ENCODE data around the gene DNAJC30.

Gene DNAJC30

DNA sequence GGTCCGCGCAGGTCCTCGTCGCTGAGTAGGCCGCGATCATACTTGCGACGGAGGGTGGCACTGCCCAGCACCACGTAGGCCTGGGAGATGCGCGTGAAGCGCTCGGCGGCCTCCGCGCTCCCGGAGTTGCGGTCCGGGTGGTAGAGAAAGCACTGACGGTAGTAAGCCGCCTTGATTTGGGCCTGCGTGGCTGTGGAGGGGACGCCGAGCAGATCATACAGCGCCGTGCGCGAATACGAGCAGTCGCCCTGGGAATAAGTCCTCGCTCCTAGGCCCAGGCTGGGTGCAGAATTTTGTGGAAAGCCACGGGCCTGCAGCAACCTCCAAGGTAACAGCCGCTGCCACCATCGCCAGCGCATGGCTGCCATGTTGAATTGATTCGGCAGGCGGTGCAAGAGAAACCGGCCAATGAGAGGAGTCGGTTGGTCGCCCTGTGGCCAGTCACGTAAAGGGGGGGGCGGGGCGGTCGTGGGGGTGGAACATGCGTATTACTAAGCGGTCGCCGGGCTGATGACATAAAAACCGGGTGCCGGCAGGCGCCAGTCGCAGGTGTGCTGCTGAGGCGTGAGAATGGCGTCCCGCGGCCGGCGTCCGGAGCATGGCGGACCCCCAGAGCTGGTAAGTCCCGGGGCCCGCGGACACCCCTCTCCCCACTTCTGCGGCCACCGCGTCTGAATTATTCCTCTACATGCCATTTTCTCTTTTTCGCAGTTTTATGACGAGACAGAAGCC is at the start of gene DNAJC30, which contains the start of gene BUD23:
Gene DNAJC30, minus strand, starts transcription at position 398 of the 732 bp plus-strand sequence. Its CDS starts 30 bp downstream, at position 368.
Gene BUD23, plus strand, starts transcription at position 542 of the 732 bp plus-strand sequence. Its CDS starts 29 bp downstream, at position 571.
- DNase-seq (ENCODE audit: low read depth), result peak; percentile 85
- peak within 1 kb of the TSS; percentile 79 for H3K4me3 ChIP-seq (ENCODE audit: low read depth, low read length)
- TF ChIP-seq, protein P1, sequence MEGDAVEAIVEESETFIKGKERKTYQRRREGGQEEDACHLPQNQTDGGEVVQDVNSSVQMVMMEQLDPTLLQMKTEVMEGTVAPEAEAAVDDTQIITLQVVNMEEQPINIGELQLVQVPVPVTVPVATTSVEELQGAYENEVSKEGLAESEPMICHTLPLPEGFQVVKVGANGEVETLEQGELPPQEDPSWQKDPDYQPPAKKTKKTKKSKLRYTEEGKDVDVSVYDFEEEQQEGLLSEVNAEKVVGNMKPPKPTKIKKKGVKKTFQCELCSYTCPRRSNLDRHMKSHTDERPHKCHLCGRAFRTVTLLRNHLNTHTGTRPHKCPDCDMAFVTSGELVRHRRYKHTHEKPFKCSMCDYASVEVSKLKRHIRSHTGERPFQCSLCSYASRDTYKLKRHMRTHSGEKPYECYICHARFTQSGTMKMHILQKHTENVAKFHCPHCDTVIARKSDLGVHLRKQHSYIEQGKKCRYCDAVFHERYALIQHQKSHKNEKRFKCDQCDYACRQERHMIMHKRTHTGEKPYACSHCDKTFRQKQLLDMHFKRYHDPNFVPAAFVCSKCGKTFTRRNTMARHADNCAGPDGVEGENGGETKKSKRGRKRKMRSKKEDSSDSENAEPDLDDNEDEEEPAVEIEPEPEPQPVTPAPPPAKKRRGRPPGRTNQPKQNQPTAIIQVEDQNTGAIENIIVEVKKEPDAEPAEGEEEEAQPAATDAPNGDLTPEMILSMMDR (IDR thresholded peaks at IDR 0.05; ENCODE audit: control insufficient read depth, extremely low read depth, insufficient read depth), result no peak

DNA sequence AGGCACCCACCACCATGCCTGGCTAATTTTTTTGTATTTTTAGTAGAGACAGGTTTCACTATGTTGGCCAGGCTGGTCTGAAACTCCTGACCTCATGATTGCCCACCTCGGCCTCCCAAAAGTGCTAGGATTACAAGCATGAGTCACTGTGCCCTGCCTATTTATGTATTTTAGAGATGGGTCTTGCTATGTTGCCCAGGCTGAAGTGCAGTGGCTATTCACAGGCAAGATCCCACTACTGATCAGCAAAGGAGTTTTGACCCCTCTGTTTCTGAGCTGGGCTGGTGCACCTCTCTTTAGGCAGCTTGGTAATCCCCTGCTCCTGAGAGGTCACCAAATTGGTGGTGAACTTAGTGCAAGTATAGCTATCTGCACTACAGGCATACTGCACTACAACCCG is 49.1 kb upstream of the DNAJC30 start:
- DNase-seq (ENCODE audit: low read depth), result no peak
- H3K4me3 ChIP-seq (ENCODE audit: low read depth, low read length), result no peak overlapping the region
- TF ChIP-seq, protein P1 (IDR thresholded peaks at IDR 0.05; ENCODE audit: control insufficient read depth, extremely low read depth, insufficient read depth), result no peak

DNA sequence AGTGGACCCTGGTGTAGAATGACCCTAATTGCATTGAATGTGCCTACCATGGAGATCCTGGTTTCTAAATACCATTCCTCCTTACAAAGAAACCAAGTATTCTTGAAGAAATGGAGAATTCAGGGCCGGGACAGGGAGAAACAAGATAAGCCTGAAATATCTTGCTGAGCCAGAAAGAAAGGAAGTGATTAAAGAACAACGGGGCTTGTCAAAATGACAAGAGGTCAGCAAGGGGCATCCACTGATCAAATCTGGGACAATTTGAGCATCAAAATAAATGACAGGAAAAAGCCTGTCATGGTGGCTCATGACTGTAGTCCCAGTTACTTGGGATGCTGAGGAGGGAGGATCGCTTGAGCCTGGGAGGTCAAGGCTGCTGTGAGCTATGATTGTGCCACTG is 47.2 kb upstream of the DNAJC30 start:
- DNase-seq (ENCODE audit: low read depth), result no peak
- TF ChIP-seq, protein P1 (IDR thresholded peaks at IDR 0.05; ENCODE audit: control insufficient read depth, extremely low read depth, insufficient read depth), result no peak
- H3K4me3 ChIP-seq (ENCODE audit: low read depth, low read length), result no peak overlapping the region

DNA sequence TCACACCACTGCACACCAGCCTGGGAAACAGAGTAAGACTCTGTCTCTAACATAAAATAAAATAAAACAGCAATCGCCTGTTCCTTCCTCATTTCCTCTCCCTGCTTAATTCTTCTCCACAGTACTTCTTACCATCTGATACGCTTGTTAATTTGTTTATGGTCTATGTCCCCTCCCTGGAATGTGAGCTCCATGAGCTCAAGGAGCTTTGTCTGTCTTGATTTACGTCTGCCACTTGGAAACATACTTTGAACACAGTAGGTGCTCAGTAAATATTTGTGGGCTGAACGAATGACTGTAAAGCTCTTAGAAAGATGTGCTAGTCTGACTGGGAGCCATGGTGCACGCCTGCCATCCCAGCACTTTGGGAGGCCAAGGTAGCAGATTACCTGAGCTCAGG is 45.3 kb upstream of the DNAJC30 start:
- TF ChIP-seq, protein P1 (IDR thresholded peaks at IDR 0.05; ENCODE audit: control insufficient read depth, extremely low read depth, insufficient read depth), result no peak
- no peak overlapping the region for H3K4me3 ChIP-seq (ENCODE audit: low read depth, low read length)
- DNase-seq (ENCODE audit: low read depth), result no peak

DNA sequence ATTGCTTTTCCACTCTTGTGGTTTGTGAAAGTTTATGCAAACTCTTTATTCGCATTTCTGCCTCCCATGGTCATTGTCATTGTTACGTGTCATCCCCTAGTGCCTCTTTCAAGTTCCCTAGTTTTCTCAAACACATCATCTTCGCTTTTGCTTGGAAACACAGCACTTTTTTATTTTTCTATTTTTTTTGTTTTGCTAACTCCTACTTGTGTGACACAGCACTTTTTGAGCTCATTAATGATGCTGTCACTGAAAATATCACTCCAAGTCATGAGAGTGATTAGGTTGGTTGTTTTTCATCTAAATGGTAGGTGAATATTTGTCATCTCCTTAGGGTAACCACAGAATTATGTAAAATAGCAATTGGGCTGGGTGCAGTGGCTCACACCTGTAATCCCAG is 44.7 kb upstream of the DNAJC30 start:
- no peak overlapping the region for H3K4me3 ChIP-seq (ENCODE audit: low read depth, low read length)
- no peak for DNase-seq (ENCODE audit: low read depth)
- TF ChIP-seq, protein P1 (IDR thresholded peaks at IDR 0.05; ENCODE audit: control insufficient read depth, extremely low read depth, insufficient read depth), result no peak

DNA sequence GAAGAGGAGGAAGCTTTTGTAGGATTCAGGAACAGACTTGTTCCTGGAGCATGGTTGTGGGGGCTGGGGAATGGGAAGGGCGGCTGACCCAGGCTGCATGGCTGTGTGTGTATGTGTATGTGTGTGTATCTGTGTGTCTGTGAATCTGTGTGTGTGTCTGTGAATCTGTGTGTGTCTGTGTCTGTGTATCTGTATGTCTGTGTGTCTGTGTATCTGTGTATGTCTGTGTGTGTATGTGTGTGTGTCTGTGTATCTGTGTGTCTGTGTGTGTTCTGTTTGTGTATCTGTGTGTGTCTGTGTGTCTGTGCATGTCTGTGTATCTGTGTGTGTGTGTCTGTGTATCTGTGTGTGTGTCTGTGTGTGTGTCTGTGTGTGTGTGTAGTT is 42.8 kb upstream of the DNAJC30 start:
- no peak for DNase-seq (ENCODE audit: low read depth)
- H3K4me3 ChIP-seq (ENCODE audit: low read depth, low read length), result no peak overlapping the region
- TF ChIP-seq, protein P1 (IDR thresholded peaks at IDR 0.05; ENCODE audit: control insufficient read depth, extremely low read depth, insufficient read depth), result no peak

DNA sequence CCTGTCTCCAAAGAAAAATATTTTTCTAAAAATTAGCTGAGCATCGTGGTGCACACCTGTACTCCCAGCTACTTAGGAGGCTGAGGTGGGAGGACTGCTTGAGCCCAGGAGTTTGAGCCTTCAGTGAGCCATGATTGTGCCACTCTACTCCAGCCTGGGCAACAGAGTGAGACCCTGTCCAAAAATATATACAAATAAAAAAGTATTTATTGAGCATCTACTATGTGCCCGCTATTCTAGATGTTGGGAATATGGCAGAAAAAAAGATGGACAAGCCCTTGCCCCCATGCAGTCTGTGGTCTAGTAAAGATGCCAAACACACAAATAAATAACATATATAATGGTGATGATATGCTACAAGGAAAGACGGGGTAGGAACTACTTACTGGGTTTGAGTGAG is 40.6 kb upstream of the DNAJC30 start:
- no peak for DNase-seq (ENCODE audit: low read depth)
- no peak overlapping the region for H3K4me3 ChIP-seq (ENCODE audit: low read depth, low read length)
- TF ChIP-seq, protein P1 (IDR thresholded peaks at IDR 0.05; ENCODE audit: control insufficient read depth, extremely low read depth, insufficient read depth), result no peak
